Stimulated activated CD4-positive, alpha-beta T cell treated with anti-CD3 and anti-CD28 coated beads, Interleukin-15, amount 100 ng/mL, for 24 hours (primary cell): ENCODE data around the gene DTNBP1.
"Not testable (repeated sequence)": the region's sequence is repeated elsewhere in the genome, so short reads cannot be mapped to it uniquely, and the experiment has no call there.

Source experiments
- DNase-seq: peaks from one replicate; pipeline ENCODE4 v3.0.0-alpha.2; 2020

DTNBP1 gene

GRCh38 chr6:15554728-15555100, 108.1 kb downstream of the DTNBP1 start:
- no peak for DNase-seq

GRCh38 chr6:15553736-15554294, 109.0 kb downstream of the DTNBP1 start:
- DNase-seq, result no peak

GRCh38 chr6:15553031-15553430, 109.8 kb downstream of the DTNBP1 start:
- no peak for DNase-seq

- DNase-seq, result no peak
Measured at GRCh38 chr6:15551798-15552197, 111.0 kb downstream of the DTNBP1 start.

GRCh38 chr6:15551262-15551661, 111.6 kb downstream of the DTNBP1 start:
- DNase-seq, result no peak

- DNase-seq, result no peak
Measured at GRCh38 chr6:15550546-15551123, 112.2 kb downstream of the DTNBP1 start.

GRCh38 chr6:15549371-15549770, 113.5 kb downstream of the DTNBP1 start:
- DNase-seq, result no peak

- DNase-seq, result no peak
Measured at GRCh38 chr6:15547400-15547799, 115.4 kb downstream of the DTNBP1 start.

GRCh38 chr6:15546591-15546990, 116.2 kb downstream of the DTNBP1 start:
- no peak for DNase-seq

GRCh38 chr6:15544321-15544900, 118.4 kb downstream of the DTNBP1 start:
- DNase-seq, result no peak

- not testable (repeated sequence) for DNase-seq
Measured at GRCh38 chr6:15543332-15543917, 119.4 kb downstream of the DTNBP1 start.

- no peak for DNase-seq
Measured at GRCh38 chr6:15539722-15540270, 123.0 kb downstream of the DTNBP1 start.

GRCh38 chr6:15538766-15539495, 123.9 kb downstream of the DTNBP1 start:
- no peak for DNase-seq

- DNase-seq, result no peak
Measured at GRCh38 chr6:15538106-15538505, 124.7 kb downstream of the DTNBP1 start.

- no peak for DNase-seq
Measured at GRCh38 chr6:15536198-15536955, 126.5 kb downstream of the DTNBP1 start.

- DNase-seq, result no peak
Measured at GRCh38 chr6:15535495-15536197, 127.2 kb downstream of the DTNBP1 start.

- DNase-seq, result no peak
Measured at GRCh38 chr6:15534974-15535373, 127.9 kb downstream of the DTNBP1 start.

GRCh38 chr6:15533379-15534026, 129.3 kb downstream of the DTNBP1 start:
- no peak for DNase-seq

- DNase-seq, result no peak
Measured at GRCh38 chr6:15531973-15532372, 130.9 kb downstream of the DTNBP1 start.

- DNase-seq, result no peak
Measured at GRCh38 chr6:15530411-15530810, 132.4 kb downstream of the DTNBP1 start.

GRCh38 chr6:15528870-15529269, 134.0 kb downstream of the DTNBP1 start:
- no peak for DNase-seq
